Globus pallidus (tissue), 1 donor: Measurements from ENCODE around the gene DAW1.

Experiments used
- DNase-seq: peaks from one replicate; pipeline ENCODE4 v3.0.0-alpha.2; 2015; ENCODE audit warnings: low spot score

DAW1 gene

DNA sequence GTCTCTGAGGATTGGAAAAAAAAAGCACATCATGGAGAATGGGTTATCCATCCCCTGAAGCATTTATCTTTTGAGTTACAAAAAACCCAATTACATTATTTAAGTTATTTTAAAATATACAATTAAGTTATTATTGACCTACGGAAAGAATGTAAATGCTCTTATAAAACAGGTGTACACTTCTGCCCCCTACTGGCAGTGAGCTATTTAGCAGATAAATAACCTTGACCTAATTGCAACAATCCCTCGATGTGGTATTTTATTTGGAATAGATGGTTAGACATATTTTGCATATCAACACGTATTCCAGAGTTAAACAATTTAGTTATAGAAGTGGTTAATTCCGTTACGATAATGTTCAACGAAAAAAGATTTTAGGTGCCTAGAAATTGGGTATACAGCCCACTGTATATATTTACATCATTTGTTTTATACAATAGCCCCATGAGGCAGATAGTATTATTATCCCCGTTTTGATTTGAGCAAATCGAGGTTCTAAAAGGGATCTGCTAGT is 9.1 kb upstream of the DAW1 start:
- DNase-seq = peak; percentile 46

DNA sequence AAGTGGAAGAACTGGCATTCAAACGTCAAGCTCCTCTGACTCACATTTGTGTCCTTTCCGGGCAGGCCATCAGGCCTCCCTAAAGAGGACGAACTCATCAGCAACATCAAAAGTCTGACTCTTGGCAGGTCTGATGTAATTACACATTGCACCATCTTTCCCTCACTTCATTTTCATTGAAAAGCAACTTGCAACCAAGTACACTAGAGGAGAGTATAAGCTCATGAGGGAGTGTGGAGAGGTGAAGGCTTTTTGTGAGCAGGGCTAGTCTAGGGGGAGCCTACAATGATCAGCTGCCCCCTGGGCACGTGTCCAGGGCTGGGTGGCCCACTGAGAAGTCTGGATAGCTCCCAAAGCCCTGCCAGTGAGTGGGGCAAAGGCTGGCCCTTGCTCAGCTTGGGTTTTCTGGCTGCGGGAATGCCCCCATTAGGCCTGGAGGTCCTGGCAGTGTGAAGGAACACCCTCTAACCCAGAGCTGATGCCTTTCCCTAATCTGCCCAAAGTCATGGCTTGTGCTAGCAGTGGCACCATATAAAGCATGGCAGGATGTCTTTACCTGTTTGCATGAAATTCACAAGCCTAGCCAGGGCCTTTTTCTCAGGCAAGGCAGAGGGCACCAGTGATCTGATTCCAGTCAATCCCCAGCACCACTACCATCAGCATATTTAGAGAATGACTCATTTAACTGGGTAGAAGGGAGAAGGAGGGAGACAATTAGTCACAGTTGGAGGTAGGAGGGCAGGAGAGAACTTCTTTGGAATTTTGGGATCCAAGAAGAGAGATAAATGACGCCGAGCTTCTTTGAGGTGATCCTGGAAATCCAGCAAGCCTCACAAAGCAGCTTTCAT is 8.5 kb upstream of the DAW1 start:
- no peak for DNase-seq

GRCh38 chr2:227864161-227864756 is 7.2 kb upstream of the DAW1 start:
- no peak for DNase-seq

- DNase-seq = no peak
Observed at GRCh38 chr2:227865291-227865690, 6.1 kb upstream of the DAW1 start.

DNA sequence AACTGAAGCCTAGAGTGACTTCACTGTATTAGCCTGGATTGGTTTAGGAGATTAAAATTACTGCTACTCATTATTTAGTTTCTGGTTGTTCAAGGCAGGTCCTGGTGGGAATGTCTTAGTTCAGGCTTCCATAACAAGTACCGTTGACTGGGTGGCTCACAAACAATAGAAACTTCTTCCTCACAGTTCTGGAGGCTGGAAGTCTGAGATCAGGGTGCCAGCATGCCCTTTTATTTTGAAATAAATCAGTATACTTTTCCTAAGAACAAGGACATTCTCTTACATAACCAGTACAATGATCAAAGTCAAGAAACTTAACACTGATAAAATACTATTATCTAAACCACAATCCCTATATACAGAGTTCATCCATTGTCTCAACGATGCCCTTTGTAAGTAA is 4.0 kb upstream of the DAW1 start:
- DNase-seq = no peak

GRCh38 chr2:227870710-227871374 is 589 bp upstream of the DAW1 start:
- DNase-seq = no peak

- DNase-seq = no peak
Observed at GRCh38 chr2:227872676-227873075, 1.2 kb downstream of the DAW1 start.

GRCh38 chr2:227876300-227876801 is 4.9 kb downstream of the DAW1 start:
- DNase-seq = no peak

- DNase-seq = no peak
Observed at GRCh38 chr2:227877421-227878310, 6.2 kb downstream of the DAW1 start.

DNA sequence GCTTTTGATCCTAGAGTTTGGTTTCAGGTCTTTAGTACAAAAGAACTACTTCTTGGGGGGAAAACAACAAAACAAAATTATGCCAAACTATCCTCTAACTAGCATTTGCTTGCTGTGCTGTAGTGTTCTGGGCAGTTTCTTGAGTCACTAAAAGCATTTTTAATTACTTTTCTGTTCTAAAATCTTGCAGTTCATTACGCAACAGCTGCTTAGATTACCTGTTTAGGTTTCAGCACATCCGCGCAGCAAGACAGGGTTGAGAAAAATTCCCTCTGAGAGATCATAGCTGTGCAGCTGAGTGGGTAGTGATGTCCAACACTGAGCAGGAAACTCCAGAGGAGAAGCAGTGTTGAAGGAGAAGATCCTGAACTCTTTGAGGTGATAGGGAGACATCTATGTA is 9.0 kb downstream of the DAW1 start:
- no peak for DNase-seq

DNA sequence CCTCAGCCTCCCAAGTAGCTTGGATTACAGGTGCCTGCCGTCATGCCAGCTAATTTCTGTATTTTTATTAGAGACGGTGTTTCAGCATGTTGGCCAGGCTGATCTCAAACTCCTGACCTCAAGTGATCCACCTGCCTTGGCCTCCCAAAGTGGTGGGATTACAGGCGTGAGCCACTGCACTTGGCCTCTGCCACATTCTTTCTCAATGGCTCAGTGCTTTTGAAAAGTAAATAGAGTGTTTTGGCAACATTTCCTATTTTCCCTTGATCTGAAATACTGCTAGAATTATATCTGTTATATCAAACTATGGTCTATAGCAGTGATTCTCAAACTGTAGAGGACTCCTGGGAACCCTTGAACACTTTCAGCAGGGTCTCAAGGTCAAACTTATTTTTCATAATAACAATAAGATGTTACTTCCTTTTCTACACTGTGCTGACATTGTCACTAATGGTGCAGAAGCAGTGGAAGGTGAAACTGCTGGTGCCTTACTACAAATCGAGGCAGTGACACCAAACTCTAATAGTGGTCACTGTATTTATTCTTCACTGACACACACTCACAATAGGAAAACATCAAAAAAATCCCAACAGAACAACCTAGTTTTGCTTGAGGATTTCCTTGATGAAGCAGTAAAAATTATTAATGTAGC is 10.6 kb downstream of the DAW1 start:
- DNase-seq = no peak

GRCh38 chr2:227884511-227884947 is 13.1 kb downstream of the DAW1 start:
- DNase-seq = peak; percentile 40

- no peak for DNase-seq
Observed at GRCh38 chr2:227886149-227886548, 14.7 kb downstream of the DAW1 start.

DNA sequence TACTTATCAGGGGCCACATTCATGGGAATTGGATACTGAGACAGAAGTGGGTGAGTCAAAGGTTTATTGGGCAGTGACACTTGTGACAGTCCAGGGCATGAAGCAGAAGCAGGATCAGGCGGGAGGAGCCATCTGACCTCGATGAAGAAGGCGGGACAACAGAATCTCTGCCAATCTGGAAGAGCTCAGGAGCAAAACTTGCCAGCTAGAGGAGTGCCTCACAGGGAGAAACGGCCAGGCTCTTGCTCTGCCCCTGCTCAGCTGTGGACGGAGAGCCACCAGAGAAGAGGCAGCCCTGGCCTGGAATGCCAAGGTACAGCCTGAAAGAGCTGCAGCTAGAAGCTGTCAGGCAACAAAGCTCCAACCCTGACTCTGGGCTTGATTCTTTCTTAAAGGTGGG is 16.9 kb downstream of the DAW1 start:
- no peak for DNase-seq

DNA sequence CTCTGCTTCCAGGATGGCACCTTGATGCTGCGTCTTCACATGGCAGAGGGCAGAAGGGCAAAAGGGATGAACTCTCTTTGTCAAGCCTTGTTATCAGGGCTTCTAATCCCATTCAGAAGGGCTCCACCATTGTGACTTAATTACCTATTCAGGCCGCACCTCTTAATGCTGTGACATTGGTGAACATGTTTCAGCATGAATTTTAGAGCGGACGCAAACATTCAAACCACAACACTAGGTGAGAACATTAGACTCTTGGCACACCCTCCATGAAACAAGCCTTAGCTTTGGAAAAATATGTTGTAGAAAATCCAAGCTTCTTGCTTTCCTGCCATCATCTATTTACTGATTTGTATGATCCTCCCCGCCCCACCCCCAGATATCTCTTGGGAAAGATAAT is 17.9 kb downstream of the DAW1 start:
- DNase-seq = no peak

DNA sequence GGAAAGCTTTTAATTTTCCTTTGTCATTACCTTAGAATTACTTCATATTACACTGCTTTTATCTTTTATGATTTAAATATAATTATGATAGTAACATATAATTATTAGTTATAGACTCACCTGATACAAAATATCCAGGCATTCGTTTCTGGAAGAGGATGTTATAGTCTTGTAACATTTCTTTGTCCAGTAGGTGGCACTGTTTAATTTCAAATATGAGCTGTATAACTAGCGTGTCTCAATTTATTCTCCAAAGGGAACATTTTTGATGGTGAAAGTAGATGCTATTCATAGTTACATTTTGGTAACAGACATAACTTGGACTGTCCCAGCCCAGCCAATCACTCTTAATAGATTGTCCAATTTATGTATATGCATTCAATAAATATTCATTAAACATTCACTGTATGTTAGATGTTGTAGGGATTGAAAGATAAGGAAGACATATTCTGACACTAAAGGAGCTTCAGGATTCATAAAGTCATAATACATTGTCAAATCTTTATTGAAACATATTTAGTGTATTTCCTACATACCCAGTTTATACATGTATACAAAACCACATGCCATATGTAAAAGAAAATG is 19.2 kb downstream of the DAW1 start:
- DNase-seq = peak; percentile 55

DNA sequence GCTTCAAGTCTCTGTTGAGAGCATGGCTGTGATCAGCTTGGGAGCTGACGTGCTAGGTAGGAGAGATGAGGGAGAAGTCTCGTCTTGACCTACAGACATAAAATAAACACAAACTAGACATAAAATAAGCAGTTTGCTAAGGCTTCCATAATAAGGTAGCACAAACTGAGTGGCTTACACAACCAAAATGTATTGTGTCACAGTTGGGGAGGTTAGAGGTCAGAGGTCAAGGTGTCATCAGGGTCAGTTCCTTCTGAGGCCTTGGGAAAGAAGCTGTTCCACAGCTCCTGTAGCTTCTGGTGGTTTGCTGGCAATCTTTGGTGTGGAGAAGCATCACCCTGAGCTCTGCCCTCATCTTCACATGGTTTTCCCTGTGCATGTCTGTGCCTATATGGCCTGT is 20.2 kb downstream of the DAW1 start:
- no peak for DNase-seq

- DNase-seq = no peak
Observed at GRCh38 chr2:227903381-227903780, 31.9 kb downstream of the DAW1 start.

DNA sequence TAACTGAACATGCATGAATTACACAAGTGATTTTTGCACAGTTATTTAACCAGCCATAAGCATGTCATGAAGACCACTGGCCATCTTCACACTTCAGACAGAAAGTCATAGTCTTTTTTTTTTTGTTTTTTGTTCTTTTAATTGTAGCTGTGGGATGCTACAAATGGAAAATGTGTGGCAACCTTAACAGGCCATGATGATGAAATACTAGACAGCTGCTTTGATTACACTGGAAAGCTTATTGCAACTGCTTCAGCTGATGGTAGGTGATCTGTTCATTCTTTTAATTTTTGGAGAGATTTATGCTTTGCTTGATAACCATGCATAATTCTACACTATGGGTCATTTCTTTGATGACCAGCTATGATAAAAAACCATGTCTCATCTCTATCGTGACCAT is 35.6 kb downstream of the DAW1 start:
- no peak for DNase-seq

GRCh38 chr2:227908266-227909054 is 37.0 kb downstream of the DAW1 start:
- no peak for DNase-seq
